Fibroblast of lung (primary cell): ENCODE data around the gene HMGCR.

ENCODE experiments used
- EZH2 ChIP-seq: IDR thresholded peaks from 2 replicates; pipeline ENCODE4 v1.5.1; 2012; ENCODE audit warnings: low read length, control low read depth, mild to moderate bottlenecking; ENCODE audit errors: missing control alignments
- TF ChIP-seq, protein P1 (sequence below), 2 donors: IDR thresholded peaks in 1 of 2; conservative IDR thresholded peaks in 1 of 2; 1 replicate in 1 of 2; 2 replicates in 1 of 2; pipeline ENCODE4 v1.5.1; 2011 to 2012; ENCODE audit warnings: low read length in 2 of 2, control low read depth in 1 of 2, inconsistent platforms in 1 of 2, low read depth in 1 of 2, mild to moderate bottlenecking in 1 of 2

- TF ChIP-seq, protein P1, sequence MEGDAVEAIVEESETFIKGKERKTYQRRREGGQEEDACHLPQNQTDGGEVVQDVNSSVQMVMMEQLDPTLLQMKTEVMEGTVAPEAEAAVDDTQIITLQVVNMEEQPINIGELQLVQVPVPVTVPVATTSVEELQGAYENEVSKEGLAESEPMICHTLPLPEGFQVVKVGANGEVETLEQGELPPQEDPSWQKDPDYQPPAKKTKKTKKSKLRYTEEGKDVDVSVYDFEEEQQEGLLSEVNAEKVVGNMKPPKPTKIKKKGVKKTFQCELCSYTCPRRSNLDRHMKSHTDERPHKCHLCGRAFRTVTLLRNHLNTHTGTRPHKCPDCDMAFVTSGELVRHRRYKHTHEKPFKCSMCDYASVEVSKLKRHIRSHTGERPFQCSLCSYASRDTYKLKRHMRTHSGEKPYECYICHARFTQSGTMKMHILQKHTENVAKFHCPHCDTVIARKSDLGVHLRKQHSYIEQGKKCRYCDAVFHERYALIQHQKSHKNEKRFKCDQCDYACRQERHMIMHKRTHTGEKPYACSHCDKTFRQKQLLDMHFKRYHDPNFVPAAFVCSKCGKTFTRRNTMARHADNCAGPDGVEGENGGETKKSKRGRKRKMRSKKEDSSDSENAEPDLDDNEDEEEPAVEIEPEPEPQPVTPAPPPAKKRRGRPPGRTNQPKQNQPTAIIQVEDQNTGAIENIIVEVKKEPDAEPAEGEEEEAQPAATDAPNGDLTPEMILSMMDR (conservative IDR thresholded peaks at IDR 0.05 in 1 of 2, IDR thresholded peaks at IDR 0.05 in 1 of 2; ENCODE audit: low read depth in 1 of 2, low read length in 2 of 2): no peak
- TF ChIP-seq EZH2: no peak
Observed at GRCh38 chr5:75303419-75303818, 33.6 kb upstream of the HMGCR start.
